C4-2B (cell line): ENCODE measurements around the gene GRIK2.

ENCODE experiments used
- H3K27ac ChIP-seq: fragments of 450-650 bp; 2 replicates; pipeline ENCODE4 v1.5.1; 2017
- ZFX ChIP-seq: fragments of 450-650 bp; IDR thresholded peaks from 2 replicates; pipeline ENCODE4 v1.6.1; 2017
- TF ChIP-seq, protein P1 (sequence below): fragments of 450-650 bp; conservative IDR thresholded peaks from 2 replicates; pipeline ENCODE4 v1.5.1; 2017; ENCODE audit warnings: mild to moderate bottlenecking

GRIK2 gene

DNA sequence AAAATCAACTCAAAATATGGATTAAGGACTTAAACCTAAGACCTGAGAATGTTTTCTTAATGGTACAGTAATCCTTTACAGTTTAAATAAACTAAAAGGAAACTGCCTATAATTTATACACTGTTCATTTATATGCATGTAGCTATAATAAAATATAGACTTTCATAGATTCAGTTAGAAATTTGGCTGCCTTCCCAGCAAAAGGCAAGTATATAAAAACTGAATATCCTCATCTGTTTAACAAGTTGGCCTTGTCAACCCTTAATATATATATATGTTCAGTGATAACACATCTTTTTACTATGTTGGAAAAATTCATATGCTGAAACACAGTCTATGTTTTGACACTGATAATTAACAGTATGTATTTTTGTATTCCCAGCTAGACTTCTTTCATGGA, 123.1 kb downstream of the GRIK2 start:
- no peak overlapping the region for H3K27ac ChIP-seq

GRCh38 chr6:101517632-101518031, 124.1 kb downstream of the GRIK2 start:
- no peak overlapping the region for H3K27ac ChIP-seq
- TF ChIP-seq ZFX, result no peak
- TF ChIP-seq, protein P1, sequence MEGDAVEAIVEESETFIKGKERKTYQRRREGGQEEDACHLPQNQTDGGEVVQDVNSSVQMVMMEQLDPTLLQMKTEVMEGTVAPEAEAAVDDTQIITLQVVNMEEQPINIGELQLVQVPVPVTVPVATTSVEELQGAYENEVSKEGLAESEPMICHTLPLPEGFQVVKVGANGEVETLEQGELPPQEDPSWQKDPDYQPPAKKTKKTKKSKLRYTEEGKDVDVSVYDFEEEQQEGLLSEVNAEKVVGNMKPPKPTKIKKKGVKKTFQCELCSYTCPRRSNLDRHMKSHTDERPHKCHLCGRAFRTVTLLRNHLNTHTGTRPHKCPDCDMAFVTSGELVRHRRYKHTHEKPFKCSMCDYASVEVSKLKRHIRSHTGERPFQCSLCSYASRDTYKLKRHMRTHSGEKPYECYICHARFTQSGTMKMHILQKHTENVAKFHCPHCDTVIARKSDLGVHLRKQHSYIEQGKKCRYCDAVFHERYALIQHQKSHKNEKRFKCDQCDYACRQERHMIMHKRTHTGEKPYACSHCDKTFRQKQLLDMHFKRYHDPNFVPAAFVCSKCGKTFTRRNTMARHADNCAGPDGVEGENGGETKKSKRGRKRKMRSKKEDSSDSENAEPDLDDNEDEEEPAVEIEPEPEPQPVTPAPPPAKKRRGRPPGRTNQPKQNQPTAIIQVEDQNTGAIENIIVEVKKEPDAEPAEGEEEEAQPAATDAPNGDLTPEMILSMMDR, result no peak

More for the DNA sequence above, 123.1 kb downstream of the GRIK2 start:
- TF ChIP-seq, protein P1, result no peak
- TF ChIP-seq ZFX, result no peak

DNA sequence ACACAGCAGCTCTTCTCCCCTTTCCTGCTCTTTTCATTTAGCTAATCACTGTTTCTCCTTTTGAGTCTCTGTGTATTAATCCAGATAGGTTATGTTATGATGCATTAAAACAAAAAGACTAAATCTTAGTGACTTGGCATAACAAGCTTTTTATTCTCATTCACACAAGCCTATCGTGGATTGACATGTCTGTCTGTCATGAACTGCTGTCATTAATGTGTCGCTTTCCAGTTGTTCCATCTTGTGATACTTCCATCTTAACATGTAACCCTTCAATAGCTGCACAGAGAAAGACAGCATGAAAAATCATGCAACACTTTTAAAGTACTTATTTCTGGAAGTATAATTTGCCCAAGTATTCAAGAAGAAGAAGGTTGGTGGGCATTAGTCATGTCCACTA, 128.7 kb downstream of the GRIK2 start:
- no peak for TF ChIP-seq ZFX
- no peak overlapping the region for H3K27ac ChIP-seq

- no peak overlapping the region for H3K27ac ChIP-seq
- TF ChIP-seq, protein P1, result no peak
- no peak for TF ChIP-seq ZFX
Observed at GRCh38 chr6:101527467-101527866, 134.0 kb downstream of the GRIK2 start.

DNA sequence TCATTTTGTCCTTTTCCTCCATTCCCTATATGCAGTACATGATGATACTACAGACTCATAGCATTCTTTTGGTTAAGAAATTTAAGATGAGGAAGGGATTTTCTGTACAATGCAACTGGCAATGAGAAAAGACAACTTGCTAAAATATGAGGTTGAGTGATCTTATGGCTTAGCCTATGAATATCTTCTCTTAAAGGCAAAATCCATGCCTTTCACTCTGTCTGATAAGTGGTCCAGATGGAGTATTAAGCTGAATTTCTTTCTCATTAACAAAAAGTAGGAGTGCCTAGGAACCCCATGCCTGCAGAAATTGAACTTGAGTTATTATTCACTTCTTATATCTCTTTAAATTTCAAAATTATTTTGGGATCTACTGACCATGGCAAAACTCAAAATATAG, 135.3 kb downstream of the GRIK2 start:
- TF ChIP-seq, protein P1, result no peak
- no peak for TF ChIP-seq ZFX
- no peak overlapping the region for H3K27ac ChIP-seq

DNA sequence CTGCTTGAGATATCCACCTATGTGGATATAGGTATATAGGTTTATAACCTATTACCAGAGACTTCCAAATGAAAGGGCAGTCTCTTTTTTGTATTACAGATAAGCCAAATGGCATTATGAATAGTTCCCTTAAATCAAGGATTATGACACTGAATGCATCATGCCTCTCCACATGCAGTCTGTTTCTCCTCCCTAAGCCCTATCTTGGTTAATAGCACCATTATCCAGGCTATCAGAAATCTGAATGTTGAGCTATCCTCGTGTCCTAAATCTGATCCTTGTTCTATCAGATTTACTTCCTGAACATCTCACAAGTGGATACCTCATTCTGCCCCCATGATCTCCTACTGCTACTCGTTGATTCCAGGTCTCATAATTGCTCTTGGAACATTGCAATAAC, 138.0 kb downstream of the GRIK2 start:
- TF ChIP-seq, protein P1, result no peak
- no peak for TF ChIP-seq ZFX
- no peak overlapping the region for H3K27ac ChIP-seq

DNA sequence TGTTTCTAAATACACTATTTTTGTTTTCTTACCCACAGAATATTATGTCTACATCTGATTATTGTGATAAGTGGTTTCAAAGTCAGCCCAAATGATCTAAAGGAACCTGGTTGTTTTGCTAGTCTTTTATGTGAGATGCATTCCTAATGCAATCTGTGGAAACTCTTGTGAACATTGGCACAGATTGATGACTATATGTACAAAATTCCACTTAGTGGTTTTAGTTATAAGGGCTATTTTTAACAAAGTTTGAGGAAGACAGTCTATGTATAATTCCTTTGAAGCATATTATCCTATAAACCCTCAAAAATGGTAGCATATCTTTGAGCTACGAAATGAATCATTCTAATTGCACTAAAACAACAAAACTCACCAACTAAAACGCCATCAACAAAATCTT, 140.9 kb downstream of the GRIK2 start:
- H3K27ac ChIP-seq, result no peak overlapping the region
- no peak for TF ChIP-seq ZFX
- TF ChIP-seq, protein P1, result no peak

GRCh38 chr6:101534821-101535220, 141.3 kb downstream of the GRIK2 start:
- no peak overlapping the region for H3K27ac ChIP-seq
- TF ChIP-seq, protein P1, result no peak
- TF ChIP-seq ZFX, result no peak
